Activated T-helper 1 cell treated with anti-CD3 and anti-CD28 coated beads, Interleukin-2, amount 50 U/mL, for 16 hours (primary cell): ENCODE measurements around the gene WFIKKN2.

ENCODE experiments used
- DNase-seq, 2 donors: peaks; one replicate each; pipeline ENCODE4 v3.0.0-alpha.2; 2020; ENCODE audit warnings: low read depth in 1 of 2, low spot score in 1 of 2

Gene WFIKKN2

DNA sequence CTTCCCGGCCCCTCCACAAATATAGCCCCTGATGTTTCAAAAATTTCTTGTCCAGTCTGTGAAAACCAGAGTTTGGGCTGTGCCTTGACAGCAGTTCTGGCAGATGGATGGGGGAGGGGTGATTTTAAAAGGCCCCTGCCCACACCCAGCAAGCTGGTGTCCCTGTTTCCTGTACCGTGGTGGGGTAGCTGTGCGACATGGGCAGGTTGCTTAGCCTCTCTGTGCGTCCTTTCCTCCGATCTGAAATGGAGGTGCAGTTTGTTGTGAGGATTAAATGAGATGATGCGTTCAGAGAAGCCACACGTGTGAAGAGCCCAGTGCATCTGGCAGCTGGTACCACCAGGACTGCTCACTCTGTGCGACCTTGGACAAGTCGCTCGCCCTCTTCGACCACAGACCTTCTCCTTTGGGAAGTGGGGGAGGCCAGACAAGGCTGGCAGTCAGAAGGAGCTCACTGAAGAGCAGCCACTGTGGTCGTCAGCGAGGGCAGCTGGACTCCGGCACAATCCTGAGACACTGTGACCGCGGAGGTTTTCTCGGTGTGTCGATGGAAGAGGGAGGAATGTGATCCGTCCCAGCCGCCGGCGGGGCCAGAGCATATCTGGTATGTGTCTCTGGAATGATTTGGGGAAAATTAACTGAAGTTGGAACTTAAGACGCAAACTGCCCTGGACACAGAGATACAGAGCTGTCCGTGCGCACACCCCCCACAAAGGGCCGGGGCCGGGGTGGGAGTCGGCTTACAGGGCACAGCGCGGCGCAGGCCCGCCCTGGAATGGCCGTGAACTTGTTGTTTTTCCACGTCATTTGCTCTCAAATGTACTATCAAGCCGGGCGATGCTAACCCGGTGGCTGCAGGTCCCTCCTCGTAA, 721 bp upstream of the WFIKKN2 start:
- no peak for DNase-seq

DNA sequence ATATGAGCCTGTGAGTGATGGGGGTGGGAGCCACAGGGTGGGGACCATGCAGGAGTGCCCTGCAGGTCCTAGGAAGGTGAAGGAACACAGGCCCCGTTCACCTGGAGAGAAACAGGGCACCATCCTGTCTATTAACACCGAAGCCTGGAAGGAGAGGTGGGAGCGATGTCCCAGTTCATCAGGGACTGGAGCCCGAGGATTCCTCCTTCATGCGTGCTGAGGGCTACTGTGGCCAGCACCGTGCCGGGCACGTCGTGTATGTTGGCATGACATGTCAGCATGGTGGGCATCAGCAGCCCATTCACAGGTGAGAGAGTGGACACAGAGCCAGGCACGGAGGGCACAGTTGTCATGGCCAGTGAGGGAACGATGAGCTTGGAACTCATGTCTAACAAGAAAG, 1.4 kb downstream of the WFIKKN2 start:
- no peak for DNase-seq

DNA sequence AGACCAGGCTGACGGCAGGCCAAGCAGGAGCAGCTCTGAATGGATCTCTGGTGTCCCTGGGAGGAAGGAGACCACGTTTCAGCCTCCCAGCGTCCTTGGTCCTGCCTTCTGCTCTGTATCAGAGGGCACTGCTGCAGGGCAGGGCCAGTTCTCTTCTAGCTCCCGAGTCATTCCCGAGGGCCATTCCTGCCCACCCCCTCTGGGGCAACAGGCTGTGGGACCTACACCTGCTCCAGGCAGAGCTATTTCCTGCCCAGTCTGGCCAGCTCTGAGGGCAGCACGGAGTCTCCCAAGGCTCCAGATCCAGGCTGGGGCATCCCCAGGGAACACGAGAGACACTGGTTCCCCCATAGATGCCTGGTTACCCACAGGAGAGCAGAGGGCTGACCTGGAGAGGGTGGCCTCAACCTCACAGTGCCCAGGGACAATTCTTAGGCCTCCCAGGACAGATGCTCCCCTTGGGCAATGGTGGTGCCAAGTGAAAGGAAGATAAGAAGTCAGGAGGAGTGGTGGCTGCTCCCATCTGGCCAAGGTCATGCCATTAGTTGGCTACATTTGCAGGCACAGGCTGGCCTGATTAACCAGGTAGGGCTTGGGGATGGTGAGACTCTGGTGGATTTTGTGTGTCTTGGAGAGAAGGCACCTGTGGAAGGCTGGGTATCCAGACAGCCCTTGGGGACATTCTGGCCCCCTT, 2.0 kb downstream of the WFIKKN2 start:
- DNase-seq: no peak

DNA sequence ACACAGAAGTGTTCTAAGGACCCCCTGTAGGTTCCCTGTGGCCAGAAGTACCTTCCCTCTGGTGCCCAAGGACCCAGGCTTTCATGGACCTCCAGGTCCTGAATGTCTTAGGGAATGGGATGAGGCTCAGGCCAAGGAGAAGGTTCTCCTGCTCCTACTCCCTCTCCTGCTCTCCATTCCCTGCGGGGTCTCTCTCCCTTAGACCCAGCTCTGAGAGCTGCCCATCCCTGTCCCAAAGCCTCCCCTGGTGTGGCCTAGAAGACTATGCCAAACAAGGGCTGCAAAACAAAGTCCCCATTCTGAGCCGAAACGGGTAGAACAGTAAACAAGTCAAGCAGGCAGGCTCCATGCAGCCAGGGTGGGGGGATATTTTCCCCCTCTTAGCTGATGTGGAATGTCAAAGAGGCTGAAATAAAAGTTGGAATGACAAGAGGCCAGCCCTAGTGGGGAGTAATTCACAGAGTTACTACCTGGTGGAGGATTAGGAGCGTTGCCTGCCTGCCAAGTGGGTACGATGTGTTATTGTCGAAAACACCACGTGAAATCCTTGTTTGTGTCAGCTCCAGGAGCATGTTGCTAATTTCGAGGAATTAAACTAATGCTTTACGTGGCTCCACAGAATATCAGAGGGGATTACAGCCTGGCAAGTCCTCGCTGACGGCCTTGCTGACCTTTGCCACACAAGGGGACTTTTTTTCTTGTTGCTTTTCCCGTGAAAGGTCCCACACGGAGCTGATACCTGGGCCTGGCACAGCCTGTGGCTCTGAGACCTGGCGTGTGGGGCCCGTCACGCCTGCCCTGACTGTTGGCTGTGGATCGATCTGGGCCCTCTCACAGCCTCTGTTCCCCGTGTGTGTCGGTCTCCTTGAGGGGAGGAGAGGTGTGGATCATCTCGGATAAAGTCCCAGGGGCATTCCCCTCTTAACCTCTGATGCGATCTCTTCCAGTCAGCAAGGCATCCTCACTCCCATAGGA, 2.9 kb downstream of the WFIKKN2 start:
- no peak for DNase-seq

DNA sequence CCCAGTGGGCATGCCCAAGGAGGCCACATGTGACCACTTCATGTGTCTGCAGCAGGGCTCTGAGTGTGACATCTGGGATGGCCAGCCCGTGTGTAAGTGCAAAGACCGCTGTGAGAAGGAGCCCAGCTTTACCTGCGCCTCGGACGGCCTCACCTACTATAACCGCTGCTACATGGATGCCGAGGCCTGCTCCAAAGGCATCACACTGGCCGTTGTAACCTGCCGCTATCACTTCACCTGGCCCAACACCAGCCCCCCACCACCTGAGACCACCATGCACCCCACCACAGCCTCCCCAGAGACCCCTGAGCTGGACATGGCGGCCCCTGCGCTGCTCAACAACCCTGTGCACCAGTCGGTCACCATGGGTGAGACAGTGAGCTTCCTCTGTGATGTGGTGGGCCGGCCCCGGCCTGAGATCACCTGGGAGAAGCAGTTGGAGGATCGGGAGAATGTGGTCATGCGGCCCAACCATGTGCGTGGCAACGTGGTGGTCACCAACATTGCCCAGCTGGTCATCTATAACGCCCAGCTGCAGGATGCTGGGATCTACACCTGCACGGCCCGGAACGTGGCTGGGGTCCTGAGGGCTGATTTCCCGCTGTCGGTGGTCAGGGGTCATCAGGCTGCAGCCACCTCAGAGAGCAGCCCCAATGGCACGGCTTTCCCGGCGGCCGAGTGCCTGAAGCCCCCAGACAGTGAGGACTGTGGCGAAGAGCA, 4.4 kb downstream of the WFIKKN2 start:
- no peak for DNase-seq

DNA sequence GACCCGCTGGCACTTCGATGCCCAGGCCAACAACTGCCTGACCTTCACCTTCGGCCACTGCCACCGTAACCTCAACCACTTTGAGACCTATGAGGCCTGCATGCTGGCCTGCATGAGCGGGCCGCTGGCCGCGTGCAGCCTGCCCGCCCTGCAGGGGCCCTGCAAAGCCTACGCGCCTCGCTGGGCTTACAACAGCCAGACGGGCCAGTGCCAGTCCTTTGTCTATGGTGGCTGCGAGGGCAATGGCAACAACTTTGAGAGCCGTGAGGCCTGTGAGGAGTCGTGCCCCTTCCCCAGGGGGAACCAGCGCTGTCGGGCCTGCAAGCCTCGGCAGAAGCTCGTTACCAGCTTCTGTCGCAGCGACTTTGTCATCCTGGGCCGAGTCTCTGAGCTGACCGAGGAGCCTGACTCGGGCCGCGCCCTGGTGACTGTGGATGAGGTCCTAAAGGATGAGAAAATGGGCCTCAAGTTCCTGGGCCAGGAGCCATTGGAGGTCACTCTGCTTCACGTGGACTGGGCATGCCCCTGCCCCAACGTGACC, 5.0 kb downstream of the WFIKKN2 start:
- DNase-seq: no peak

DNA sequence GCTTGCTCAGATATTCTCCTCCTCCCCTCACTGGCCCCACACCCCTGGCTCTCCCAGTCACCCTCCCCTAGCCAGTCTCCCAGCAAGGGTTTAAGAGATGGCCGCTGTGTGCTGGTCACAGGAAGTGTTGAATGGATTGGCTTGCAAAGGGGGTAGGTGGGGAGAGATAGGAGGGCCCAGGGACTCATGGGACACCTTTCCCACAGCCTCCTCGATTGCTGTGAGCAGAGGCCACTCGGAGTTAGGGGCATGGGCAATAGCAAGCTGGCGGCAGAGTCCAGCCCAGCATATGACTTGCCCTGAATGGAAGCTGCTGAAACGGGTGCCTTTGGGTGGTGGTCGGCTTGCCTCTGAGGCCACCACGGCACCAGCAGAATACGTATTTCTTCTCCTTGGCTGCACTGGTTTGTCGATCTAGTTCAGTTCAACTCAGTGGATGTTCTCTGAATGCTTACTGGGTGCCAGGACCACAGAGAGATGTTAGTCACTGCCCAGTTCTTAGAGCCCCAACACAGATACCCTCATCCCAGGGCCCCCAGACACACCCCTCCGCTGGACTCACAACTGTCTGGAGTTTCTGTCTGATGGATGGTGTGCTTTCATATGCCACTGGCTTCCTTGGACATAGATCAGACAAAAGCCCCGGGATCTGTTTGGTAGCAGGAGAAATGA, 6.0 kb downstream of the WFIKKN2 start:
- no peak for DNase-seq

DNA sequence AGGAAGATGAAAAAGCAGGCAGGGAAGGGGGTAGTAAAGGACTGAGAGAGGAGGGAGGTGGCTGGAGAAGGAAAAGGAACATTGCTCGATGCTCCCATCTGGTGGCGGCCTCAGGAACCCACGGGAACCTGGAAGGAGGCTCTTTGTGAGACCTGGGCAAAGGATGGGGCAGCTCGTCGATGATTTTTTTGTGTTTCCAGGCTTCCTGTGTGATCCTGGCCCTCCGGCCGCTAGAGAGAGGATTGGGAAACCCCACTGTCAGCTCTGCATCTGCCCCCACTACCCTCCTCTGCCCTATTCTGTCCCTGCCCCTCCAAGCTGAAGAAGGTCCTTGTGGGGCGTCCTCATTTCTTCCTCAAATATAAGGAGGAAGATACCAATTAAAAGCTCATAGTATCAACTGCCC, 6.6 kb downstream of the WFIKKN2 start:
- DNase-seq: peak in 1 of 2 donors; percentile 27

DNA sequence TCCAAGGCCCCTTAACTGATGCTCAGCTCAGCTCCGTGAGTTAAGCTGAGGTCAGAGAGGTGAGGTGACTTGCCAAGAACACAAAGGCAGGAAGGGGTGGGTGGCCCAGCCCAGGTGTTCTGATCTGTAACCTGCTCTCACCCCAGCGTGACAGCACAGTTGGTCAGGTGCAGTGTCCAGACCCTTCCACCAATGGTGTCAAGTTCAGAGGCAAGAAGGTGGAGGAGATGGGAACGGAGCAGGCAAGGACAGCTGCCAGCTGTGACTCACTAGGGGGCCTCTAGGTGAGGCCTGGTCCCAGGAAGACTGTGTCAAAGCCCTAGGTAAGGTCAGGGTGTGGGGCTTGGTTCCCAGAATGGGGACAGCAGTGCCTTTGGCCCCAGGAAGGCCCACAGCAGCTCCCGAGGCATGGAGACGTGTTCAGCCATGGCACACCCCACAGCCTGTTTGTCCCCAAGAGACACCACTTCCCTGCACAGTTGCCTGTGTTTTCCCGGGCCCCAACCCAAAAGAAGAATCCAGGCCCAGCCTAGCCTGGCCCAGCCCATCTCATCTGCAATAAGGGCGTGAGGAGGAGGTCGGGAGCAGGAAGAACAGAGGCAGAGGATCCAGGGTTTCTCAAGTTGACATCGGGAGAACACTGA, 7.2 kb downstream of the WFIKKN2 start:
- no peak for DNase-seq

DNA sequence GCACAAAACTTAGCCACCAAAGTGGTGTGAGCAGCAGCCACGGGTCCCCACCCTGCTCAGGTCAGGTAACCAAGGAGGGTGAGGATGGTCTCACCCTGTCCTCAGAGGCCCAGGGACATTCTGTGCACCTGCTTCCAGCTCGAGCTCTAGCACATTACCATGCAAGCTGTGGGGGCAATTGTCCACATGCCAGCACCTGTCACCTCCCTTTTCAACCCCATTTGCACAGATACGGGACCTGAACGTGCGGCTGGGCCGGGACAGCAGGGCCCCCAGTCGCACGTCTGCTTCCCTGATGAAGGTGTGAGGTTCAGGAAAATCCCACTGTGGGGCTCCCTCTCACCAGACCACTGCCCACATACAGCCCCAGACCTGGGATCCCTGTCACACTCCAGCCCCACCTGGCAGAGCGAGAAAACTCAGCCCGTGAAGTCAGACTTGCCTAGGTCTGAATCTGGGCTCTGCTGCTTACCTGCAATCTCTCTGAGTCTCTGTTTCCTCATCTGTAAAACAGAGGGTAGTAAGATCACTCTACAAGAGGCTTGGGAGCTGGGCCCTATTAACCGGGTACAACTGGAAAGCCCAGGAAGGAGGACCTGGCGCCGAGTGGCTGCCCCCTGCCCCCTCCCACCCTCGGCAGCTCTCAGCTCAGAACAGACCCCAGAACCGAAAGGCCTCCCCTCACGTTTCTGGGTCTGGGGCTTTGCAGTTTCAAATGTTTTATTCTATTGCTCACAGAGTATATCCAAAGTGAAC, 7.9 kb downstream of the WFIKKN2 start:
- DNase-seq: no peak

DNA sequence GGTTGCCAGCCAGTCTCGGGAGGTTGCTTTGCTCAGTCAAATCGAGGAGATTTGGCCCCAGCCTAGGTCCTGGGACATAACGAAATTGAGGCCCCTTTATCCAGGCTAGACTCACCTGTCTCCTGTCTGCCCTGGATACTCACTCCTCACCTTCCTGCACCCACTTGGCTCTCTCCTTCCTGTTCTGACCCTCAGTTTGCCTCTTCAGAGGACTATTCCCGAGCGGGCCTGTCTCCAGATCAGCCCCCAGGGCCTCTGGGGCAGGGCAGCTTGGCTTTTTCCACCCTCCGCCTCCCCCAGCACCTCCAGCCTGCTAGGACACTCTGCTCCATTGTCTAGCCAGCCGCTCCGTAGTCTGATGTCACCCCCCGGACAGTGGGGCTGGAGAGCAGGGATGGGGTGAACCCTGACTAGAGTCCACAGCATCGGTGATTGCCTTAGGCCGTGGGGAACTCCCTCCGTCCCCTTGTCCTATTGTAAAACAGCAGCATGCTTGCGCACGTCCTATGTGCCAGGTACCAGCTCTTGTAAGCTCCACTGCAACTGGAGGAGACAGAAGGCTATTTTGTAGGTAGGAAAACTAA, 8.8 kb downstream of the WFIKKN2 start:
- no peak for DNase-seq

DNA sequence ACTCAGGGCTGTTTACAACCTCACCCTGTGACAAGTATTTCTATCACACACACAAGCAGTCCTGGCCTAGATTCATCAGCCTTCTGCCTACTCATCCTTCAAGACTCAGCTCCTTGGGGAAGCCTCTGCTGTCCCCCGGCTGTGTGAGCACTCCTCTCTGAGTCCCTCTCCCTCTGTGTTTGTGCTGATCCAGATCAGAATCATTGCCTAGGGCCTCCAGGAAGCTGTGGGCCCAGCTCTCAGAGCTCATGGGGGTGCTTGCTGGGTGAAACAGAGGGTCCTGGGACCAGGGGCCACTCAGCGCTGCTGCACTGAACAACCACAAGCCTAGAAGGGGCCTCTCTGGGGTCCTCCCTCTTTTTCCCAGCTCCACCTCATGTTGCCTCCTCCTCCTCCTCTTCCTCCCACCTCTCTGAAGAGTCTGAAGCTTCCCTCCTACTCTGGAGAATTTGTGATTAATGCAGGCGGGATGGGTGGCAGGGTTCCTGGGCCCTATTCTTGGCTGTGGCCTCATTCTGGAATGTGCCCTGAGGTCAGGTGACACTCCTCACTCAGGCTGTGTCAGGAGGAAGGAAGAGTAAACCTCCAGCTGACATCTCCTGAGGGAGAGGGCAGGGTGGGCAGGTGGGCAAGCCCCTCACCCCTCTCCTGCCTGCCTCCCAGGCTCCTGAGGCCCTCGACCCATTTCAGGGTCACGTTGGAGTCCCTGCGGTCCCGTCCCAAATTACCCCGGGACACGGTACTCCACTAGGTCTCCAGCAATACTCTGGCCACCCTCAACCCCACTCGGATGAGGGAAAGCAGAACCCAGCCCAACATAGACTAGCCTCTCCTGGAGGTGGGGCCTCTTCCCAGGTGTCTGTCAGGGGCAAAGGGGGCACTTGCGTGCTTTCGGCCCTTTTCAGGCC, 10.1 kb downstream of the WFIKKN2 start:
- DNase-seq: no peak

DNA sequence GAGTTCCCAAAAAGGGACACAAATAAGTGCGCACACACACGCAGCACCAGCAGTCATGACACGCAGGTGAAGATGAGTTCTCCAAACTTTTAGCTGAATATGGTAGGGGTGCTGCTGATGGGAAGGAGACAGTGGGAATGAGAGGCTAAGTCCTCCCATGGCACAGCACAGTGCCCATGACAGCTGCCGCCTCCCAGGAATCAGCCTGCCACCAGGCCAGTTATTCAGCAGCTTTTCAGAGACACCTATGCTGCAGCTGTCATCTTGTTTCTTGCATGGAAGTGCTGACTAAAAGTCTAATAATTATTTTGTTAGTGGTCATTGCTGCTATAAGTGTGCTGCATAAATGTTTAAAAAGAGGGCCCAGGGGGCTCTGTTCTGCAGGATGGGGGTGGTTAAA, 12.2 kb downstream of the WFIKKN2 start:
- no peak for DNase-seq

DNA sequence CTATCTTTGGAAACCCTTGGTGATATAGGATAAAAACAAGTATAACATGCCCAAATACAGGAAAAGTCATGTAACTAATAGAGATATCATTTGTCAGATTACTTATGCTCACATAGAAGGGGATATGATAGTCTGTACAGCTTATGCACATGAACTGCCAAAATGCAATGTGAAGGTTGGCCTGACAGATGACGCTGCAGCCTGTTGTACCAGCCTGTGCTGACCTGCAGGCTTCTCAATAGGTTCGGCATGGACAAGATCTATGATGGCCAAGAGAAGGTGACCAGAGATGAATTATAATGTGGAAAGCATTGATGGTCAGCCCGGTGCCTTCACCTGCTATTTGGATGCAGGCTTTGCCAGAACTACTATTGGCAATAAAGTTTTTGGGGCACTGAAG, 12.7 kb downstream of the WFIKKN2 start:
- no peak for DNase-seq

DNA sequence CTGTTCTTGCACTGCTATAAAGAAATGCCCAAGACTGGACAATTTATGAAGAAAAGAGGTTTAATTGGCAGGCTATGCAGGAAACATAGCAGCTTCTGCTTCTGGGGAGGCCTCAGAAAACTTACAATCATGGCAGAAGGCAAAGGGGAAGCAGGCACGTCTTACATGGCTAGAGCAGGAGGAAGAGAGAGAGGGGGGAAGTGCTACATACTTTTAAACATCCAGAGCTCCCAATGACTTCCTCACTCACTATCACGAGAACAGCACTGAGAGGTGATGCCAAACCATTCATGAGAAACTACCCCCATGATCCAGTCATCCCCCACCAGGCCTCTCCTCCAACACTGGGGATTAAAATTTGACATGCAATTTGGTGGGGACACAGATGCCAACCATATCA, 13.3 kb downstream of the WFIKKN2 start:
- DNase-seq: no peak

DNA sequence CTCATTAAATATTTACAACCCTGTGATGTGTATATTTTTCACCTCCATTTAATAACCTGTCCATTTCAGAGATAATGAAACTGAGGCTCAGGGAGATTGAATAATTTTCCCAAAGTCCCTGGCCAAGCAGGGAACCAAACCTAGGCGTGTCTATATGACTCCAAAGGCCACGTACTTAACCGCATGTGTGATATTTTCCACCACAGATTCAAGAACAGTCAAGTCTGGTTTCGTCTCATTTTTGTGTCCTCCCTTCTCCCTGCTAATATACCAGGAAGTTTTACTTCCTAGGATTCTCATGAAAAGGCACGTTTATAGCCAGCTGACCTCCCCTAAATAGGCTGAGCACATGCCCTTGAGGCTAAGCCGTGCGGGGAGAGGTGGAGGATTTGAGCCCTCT, 15.3 kb downstream of the WFIKKN2 start:
- DNase-seq: no peak

DNA sequence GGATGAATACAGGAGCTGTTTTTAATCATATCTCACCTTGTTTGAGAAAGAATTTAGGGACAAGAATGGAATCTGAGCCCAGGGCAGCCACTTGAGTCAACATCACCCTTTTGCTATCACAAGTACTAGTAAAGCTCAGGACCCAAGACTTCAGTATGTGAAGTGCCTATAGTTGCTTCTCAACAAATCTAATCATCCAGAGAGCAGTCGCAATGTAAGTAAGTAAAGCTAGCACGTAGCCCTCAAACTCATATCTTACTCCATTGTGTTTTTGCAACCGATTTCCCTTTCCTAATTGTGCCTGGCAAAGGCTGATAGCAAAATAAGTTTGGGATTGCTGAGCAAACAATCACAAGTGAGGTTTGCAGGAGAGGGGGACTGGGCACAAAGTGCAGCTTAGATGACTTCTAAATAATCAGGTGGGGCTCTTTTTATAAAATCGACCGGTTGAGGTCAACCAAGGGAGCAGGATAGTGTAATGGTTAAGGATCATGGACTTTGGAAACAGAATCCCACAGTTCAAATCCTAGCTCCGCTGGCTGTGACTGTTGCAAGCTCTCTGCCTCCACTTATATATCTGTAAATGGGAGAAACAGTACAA, 17.7 kb downstream of the WFIKKN2 start:
- no peak for DNase-seq
